ENCODE measurements around the gene OR6X1. TPM values are rescaled to one million over a fixed set of nuclear protein-coding genes. Genes with fewer than 3 reads are reported as not detected.

OR6X1 gene
- total and polyA plus RNA-seq, 2 of the 8 experiments (the other 6 are each of a cell fraction or from before 2014, with no cell fraction given): not detected

- H4K8ac ChIP-seq (ENCODE audit: extremely low read depth, insufficient read depth, low read length): no peak overlapping the region
- no peak overlapping the region for H2BK120ac ChIP-seq (replicated peaks; ENCODE audit: low read depth, low read length)
- H3K23ac ChIP-seq (ENCODE audit: insufficient read length): no peak overlapping the region
- H3K4ac ChIP-seq (replicated peaks; ENCODE audit: insufficient read length, low read depth, low read length): no peak overlapping the region
- DNase-seq (ENCODE audit: low read depth in 1 of 2, low spot score in 2 of 2) (no peak), FAIRE-seq (no peak)
- H3K4me1 ChIP-seq (replicated peaks in 1 of 4; ENCODE audit: control insufficient read depth in 3 of 4, insufficient read depth in 4 of 4, low read length in 3 of 4): peaks cover 0 to 11% (median 6%) of the 10 kb centered on the region in 4 experiments; a peak in 3 of 7 replicates
- no peak overlapping the region for H2AK5ac ChIP-seq (ENCODE audit: low read depth, low read length)
- H3K79me2 ChIP-seq (ENCODE audit: control insufficient read depth in 1 of 2, insufficient read depth in 2 of 2, low read length in 2 of 2): no peaks in the 10 kb centered on the region
- no peak overlapping the region for H3K4me2 ChIP-seq (ENCODE audit: insufficient read depth in 1 of 2, low read depth in 2 of 2, low read length in 2 of 2)
- H3K9ac ChIP-seq (replicated peaks in 1 of 4; ENCODE audit: extremely low read depth in 1 of 4, low read depth in 3 of 4, low read length in 3 of 4): no peak overlapping the region
- H3K27me3 ChIP-seq (replicated peaks in 1 of 4; ENCODE audit: control insufficient read depth in 3 of 4, extremely low read depth in 1 of 4, insufficient read depth in 3 of 4, low read length in 3 of 4): no peaks in the 10 kb centered on the region
- H3K9me3 ChIP-seq (ENCODE audit: insufficient read depth in 2 of 2, low read depth in 1 of 2, low read length in 1 of 2): no peaks in the 10 kb centered on the region
- no peak overlapping the region for H3K18ac ChIP-seq (ENCODE audit: extremely low read depth, low read length)
- no peak overlapping the region for H3K4me3 ChIP-seq (ENCODE audit: extremely low read depth in 1 of 4, insufficient read depth in 2 of 4, low read depth in 3 of 4, low read length in 4 of 4)
- no peak overlapping the region for H4K91ac ChIP-seq (replicated peaks; ENCODE audit: insufficient read length, low read length)
- H2BK20ac ChIP-seq (ENCODE audit: low read length): no peak overlapping the region
- H2BK5ac ChIP-seq (ENCODE audit: low read depth, low read length): no peak overlapping the region
- H4K20me1 ChIP-seq (replicated peaks in 1 of 2; ENCODE audit: control insufficient read depth in 1 of 2, insufficient read depth in 2 of 2, low read length in 2 of 2): no peaks in the 10 kb centered on the region
- no peak overlapping the region for H2BK12ac ChIP-seq (ENCODE audit: low read depth, low read length)
- H2BK15ac ChIP-seq (ENCODE audit: low read length): no peak overlapping the region
- H3K14ac ChIP-seq (ENCODE audit: insufficient read length): no peak overlapping the region
- ChIA-PET POLR2A (ENCODE audit: partially characterized antibody) (no interaction called here), CTCF (ENCODE audit: partially characterized antibody) (no interaction called here)
- H4K5ac ChIP-seq (ENCODE audit: insufficient read length, low read depth, low read length): no peak overlapping the region
- H3K56ac ChIP-seq (replicated peaks; ENCODE audit: insufficient read length, low read depth, low read length): no peak overlapping the region
- no peaks in the 10 kb centered on the region; a peak in 1 of 8 replicates for H3K36me3 ChIP-seq (ENCODE audit: control insufficient read depth in 2 of 4, insufficient read depth in 4 of 4, low read length in 3 of 4)
- no peaks in the 10 kb centered on the region for H3K79me1 ChIP-seq (ENCODE audit: low read depth, low read length)
- no peak overlapping the region for H2AFZ ChIP-seq (ENCODE audit: low read length)
- no peaks in the 10 kb centered on the region for H3K23me2 ChIP-seq (ENCODE audit: low read depth, low read length)
- no peak overlapping the region for H3K27ac ChIP-seq (ENCODE audit: low read depth, low read length)
- TF ChIP-seq KDM5A (IDR thresholded peaks at IDR 0.05; ENCODE audit: low read length): no peak
- no peak for TF ChIP-seq ATF3 (IDR thresholded peaks at IDR 0.05; ENCODE audit: insufficient read depth, low read depth, low read length)
- TF ChIP-seq MAFK (IDR thresholded peaks at IDR 0.05; ENCODE audit: low read depth, low read length): no peak
- no peak for TF ChIP-seq MAX (IDR thresholded peaks at IDR 0.05)
- TF ChIP-seq RAD21 (IDR thresholded peaks at IDR 0.05 in 1 of 2, conservative IDR thresholded peaks at IDR 0.05 in 1 of 2; ENCODE audit: low read depth in 2 of 2, low read length in 2 of 2): no peak
- no peak for TF ChIP-seq SIRT6 (IDR thresholded peaks at IDR 0.05; ENCODE audit: low read length)
- TF ChIP-seq POLR2A (IDR thresholded peaks at IDR 0.05; ENCODE audit: control extremely low read depth in 1 of 2, low read depth in 2 of 2, low read length in 2 of 2): no peak
- no peak for TF ChIP-seq BCL11A (IDR thresholded peaks at IDR 0.05; ENCODE audit: low read depth in 2 of 2, low read length in 2 of 2)
- no peak for TF ChIP-seq YY1 (IDR thresholded peaks at IDR 0.05; ENCODE audit: low read depth, low read length)
- no peak for TF ChIP-seq TEAD4 (IDR thresholded peaks at IDR 0.05; ENCODE audit: low read depth, low read length)
- no peak for TF ChIP-seq RFX5 (IDR thresholded peaks at IDR 0.05; ENCODE audit: borderline replicate concordance, low read depth, low read length)
- no peak for TF ChIP-seq CTCF (IDR thresholded peaks at IDR 0.05; ENCODE audit: control extremely low read depth in 1 of 3, insufficient read depth in 1 of 3, low read depth in 1 of 3, low read length in 3 of 3)
- no peak for TF ChIP-seq BACH1 (IDR thresholded peaks at IDR 0.05; ENCODE audit: low read length)
Measured at GRCh38 chr11:123770712-123771111, 16.4 kb upstream of the OR6X1 start.
